GM12891 (cell line): ENCODE measurements around the gene SUOX.

Experiments used
- PAX5 ChIP-seq: IDR thresholded peaks from 2 replicates; pipeline ENCODE4 v1.6.1; 2011; ENCODE audit warnings: low read length, moderate library complexity, mild to moderate bottlenecking; ENCODE audit not compliant: insufficient read depth, severe bottlenecking
- POLR2AphosphoS5 ChIP-seq: IDR thresholded peaks from 2 replicates; pipeline ENCODE4 v1.6.1; 2011; ENCODE audit warnings: low read depth, low read length, control low read depth

- TF ChIP-seq POLR2AphosphoS5 (no peak), PAX5 (no peak)
Observed at GRCh38 chr12:55997535-55997859, 421 bp downstream of the SUOX start.
